SU-DHL-6 (cell line): ENCODE results near the gene PTGR1.

Experiments used
- EZH2phosphoT487 ChIP-seq: fragments of 200-600 bp; sonication (generic), shearing (Covaris generic); conservative IDR thresholded peaks from 2 replicates; pipeline ENCODE4 v1.6.1; 2018; ENCODE audit warnings: mild to moderate bottlenecking, antibody characterized with exemption, low read length, moderate library complexity, mixed read lengths
- TF ChIP-seq, protein P1 (sequence below): fragments of 200-600 bp; sonication (generic); IDR thresholded peaks from one replicate; pipeline ENCODE4 v1.5.1; 2017; ENCODE audit warnings: antibody characterized with exemption, mild to moderate bottlenecking, low read length, moderate library complexity; ENCODE audit not compliant: insufficient read depth, poor library complexity, severe bottlenecking

DNA sequence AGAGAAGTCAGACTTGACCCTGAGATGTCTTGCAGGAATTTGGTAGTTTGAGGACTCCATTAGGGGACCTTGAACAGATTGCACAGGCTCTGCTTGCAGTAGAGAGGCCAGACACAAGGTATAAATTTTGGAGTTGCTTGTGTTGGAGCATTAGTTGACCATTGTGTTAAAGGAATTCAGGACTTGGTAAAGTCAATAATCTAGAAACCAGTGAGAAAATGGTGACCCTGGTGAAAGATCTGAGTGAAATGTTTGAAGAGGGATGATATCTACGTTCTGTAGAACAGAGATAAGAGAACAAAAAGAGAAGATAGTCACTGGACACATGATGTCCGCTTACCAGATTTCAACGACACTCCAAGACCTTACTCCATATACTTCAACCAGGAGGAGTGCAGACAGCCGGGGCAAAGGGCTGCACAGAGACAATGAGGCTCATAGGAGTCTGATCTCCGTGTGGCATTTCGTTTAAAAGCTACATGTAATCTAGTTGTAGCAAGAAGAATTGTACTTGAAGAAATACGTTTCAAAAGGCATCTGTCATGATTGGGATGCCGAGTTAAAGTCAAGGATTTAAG lies 44.8 kb upstream of the PTGR1 start:
- TF ChIP-seq, protein P1, sequence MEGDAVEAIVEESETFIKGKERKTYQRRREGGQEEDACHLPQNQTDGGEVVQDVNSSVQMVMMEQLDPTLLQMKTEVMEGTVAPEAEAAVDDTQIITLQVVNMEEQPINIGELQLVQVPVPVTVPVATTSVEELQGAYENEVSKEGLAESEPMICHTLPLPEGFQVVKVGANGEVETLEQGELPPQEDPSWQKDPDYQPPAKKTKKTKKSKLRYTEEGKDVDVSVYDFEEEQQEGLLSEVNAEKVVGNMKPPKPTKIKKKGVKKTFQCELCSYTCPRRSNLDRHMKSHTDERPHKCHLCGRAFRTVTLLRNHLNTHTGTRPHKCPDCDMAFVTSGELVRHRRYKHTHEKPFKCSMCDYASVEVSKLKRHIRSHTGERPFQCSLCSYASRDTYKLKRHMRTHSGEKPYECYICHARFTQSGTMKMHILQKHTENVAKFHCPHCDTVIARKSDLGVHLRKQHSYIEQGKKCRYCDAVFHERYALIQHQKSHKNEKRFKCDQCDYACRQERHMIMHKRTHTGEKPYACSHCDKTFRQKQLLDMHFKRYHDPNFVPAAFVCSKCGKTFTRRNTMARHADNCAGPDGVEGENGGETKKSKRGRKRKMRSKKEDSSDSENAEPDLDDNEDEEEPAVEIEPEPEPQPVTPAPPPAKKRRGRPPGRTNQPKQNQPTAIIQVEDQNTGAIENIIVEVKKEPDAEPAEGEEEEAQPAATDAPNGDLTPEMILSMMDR = no peak
- no peak for TF ChIP-seq EZH2phosphoT487
